Naive thymus-derived CD4-positive, alpha-beta T cell (primary cell): ENCODE measurements around the gene SNAI1. TPM values are rescaled to one million over a fixed set of nuclear protein-coding genes. Genes with fewer than 3 reads are reported as not detected.

Source experiments
- ATAC-seq: fragments of 150-1000 bp; cut with Tn5 transposase; 2 replicates; pipeline ENCODE4 v1.10.0; 2021; ENCODE audit warnings: mild to moderate bottlenecking, moderate library complexity
- CTCF ChIA-PET: fragments of 350-600 bp; sonication (Branson Sonifier 250); formaldehyde crosslinking; loops from one replicate; lab custom pipeline; 2021; ENCODE audit warnings: antibody characterized with exemption; lab: Charles Lee
- POLR2A ChIA-PET: fragments of 350-600 bp; sonication (Branson Sonifier 250); formaldehyde crosslinking; loops from one replicate; lab custom pipeline; 2021; ENCODE audit warnings: antibody characterized with exemption, inconsistent platforms; lab: Charles Lee
- DNase-seq, 9 donors: peaks; one replicate each; pipeline versions ENCODE4 v3.0.0 to v3.0.0-alpha.2; 2020 to 2022; ENCODE audit warnings: mixed read lengths in 1 of 9
- H3K27ac ChIP-seq: one replicate; pipeline ENCODE4 v1.7.0; 2013; ENCODE audit warnings: mild to moderate bottlenecking, low read depth, low read length, moderate library complexity
- H3K27me3 ChIP-seq, 2 donors: one replicate each; pipeline ENCODE4 v1.7.0; 2013; ENCODE audit warnings: low read length in 2 of 2, mild to moderate bottlenecking in 2 of 2, moderate library complexity in 2 of 2; ENCODE audit not compliant: control insufficient read depth in 2 of 2, insufficient read depth in 2 of 2
- H3K36me3 ChIP-seq, 3 experiments: 1 replicate in 2 of 3; 2 replicates in 1 of 3; pipeline ENCODE4 v1.7.0; 2013; ENCODE audit warnings: low read length in 3 of 3, mild to moderate bottlenecking in 3 of 3, moderate library complexity in 1 of 3; ENCODE audit not compliant: insufficient read depth in 3 of 3, control insufficient read depth in 2 of 3
- H3K4me1 ChIP-seq, 2 donors: one replicate each; pipeline ENCODE4 v1.7.0; 2013; ENCODE audit warnings: low read length in 2 of 2, mild to moderate bottlenecking in 2 of 2, moderate library complexity in 1 of 2; ENCODE audit not compliant: control insufficient read depth in 2 of 2, insufficient read depth in 2 of 2
- H3K4me3 ChIP-seq: 2 replicates; pipeline ENCODE4 v1.7.0; 2013; ENCODE audit warnings: mild to moderate bottlenecking, low read length
- H3K9me3 ChIP-seq, 3 experiments: 1 replicate in 2 of 3; 2 replicates in 1 of 3; pipeline ENCODE4 v1.7.0; 2013; ENCODE audit warnings: low read length in 3 of 3; ENCODE audit not compliant: control insufficient read depth in 2 of 3
- H3K27ac Mint-ChIP-seq, 9 donors: one replicate each; pipeline ENCODE4 v1.8.0; 2020 to 2022; ENCODE audit warnings: mixed read lengths in 9 of 9, mild to moderate bottlenecking in 8 of 9, moderate library complexity in 5 of 9, inconsistent platforms in 2 of 9
- H3K27me3 Mint-ChIP-seq, 5 donors: one replicate each; pipeline ENCODE4 v1.8.0; 2021 to 2022; ENCODE audit warnings: mixed read lengths in 5 of 5, mild to moderate bottlenecking in 1 of 5
- H3K36me3 Mint-ChIP-seq, 5 donors: one replicate each; pipeline ENCODE4 v1.8.0; 2020 to 2022; ENCODE audit warnings: mixed read lengths in 5 of 5, mild to moderate bottlenecking in 3 of 5, inconsistent platforms in 1 of 5
- H3K4me1 Mint-ChIP-seq, 7 donors: one replicate each; pipeline ENCODE4 v1.8.0; 2020 to 2022; ENCODE audit warnings: mixed read lengths in 7 of 7, mild to moderate bottlenecking in 3 of 7, inconsistent platforms in 1 of 7
- H3K4me3 Mint-ChIP-seq, 10 donors: one replicate each; pipeline ENCODE4 v1.8.0; 2020 to 2022; ENCODE audit warnings: mild to moderate bottlenecking in 10 of 10, mixed read lengths in 10 of 10, moderate library complexity in 6 of 10, inconsistent platforms in 2 of 10
- H3K9me3 Mint-ChIP-seq, 11 donors: one replicate each; pipeline ENCODE4 v1.8.0; 2020 to 2022; ENCODE audit warnings: mixed read lengths in 11 of 11, mild to moderate bottlenecking in 4 of 11, inconsistent platforms in 1 of 11, moderate library complexity in 1 of 11
- intact Hi-C, 2 donors: fragments of 100-400 bp; cut with micrococcal nuclease; formaldehyde crosslinking; loops; one replicate each; pipeline ENCODE4 v1.15.1; 2023
- polyA plus RNA-seq, 2 donors: library from polyadenylated mRNA; unstranded; fragments of 300-500 nt; fragmentation: Illumina TruSeq; gene quantifications; one replicate each; pipeline ENCODE4 v1.2.3, GENCODE V29; 2021
- total RNA-seq, 6 experiments: library from RNA in 5 of 6; stranded (reverse) in 5 of 6; gene quantifications; 1 replicate in 5 of 6; 2 replicates in 1 of 6; pipeline ENCODE4 v1.2.3 and lab custom pipeline; 2021 to 2026

The SNAI1 gene
- total and polyA plus RNA-seq, 7 experiments from 2014 or later, result 0.22 to 7.0 (median 0.34) TPM

- peak overlapping the region; percentile 36 to 98 (median 67) for H3K27ac Mint-ChIP-seq
- H3K9me3 ChIP-seq, result no peaks in the 10 kb centered on the region
- ChIA-PET CTCF (interaction anchor here (0.5 kb wide), 1 partner anchor 229 kb away, joined by 3 read pairs; no protein-coding TSS in a partner anchor), POLR2A (no interaction called here)
- peaks cover 22 to 27% of the 10 kb centered on the region in 2 donors for H3K4me1 ChIP-seq
- H3K27ac ChIP-seq, result peak overlapping the region; percentile 95
- peak overlapping the region; percentile 90 for H3K4me3 ChIP-seq
- H3K27me3 Mint-ChIP-seq, result no peaks in the 10 kb centered on the region
- H3K4me1 Mint-ChIP-seq, result peaks cover 37 to 73% (median 62%) of the 10 kb centered on the region in 7 donors
- no peak for ATAC-seq
- intact Hi-C loops, result loop anchor here in 1 of 2 donors (5.0 to 10.0 kb wide), 3 partner anchors 226 to 1014 kb away; partner anchors contain the start of genes ARFGEF2, B4GALT5 and PARD6B
- H3K27me3 ChIP-seq, result no peaks in the 10 kb centered on the region
- peaks cover 0 to 2% (median 0%) of the 10 kb centered on the region in 11 donors for H3K9me3 Mint-ChIP-seq
- H3K36me3 ChIP-seq, result peaks cover 4 to 31% (median 11%) of the 10 kb centered on the region in 3 experiments
- peak overlapping the region; percentile 61 to 100 (median 97) for H3K4me3 Mint-ChIP-seq
- no peak for DNase-seq
- H3K36me3 Mint-ChIP-seq, result peaks cover 5 to 19% (median 7%) of the 10 kb centered on the region in 5 donors
Measured at GRCh38 chr20:49938173-49939163, 44.3 kb upstream of the SNAI1 start.

GRCh38 chr20:49941456-49941855 lies 41.3 kb upstream of the SNAI1 start:
- ATAC-seq (no peak), DNase-seq (no peak)
- H3K27me3 Mint-ChIP-seq, result no peaks in the 10 kb centered on the region
- POLR2A ChIA-PET, result no interaction called here
- intact Hi-C loops, result no loop called here
- no peaks in the 10 kb centered on the region for H3K27me3 ChIP-seq
- H3K27ac ChIP-seq, result no peak overlapping the region
- H3K36me3 ChIP-seq, result peaks cover 4 to 52% (median 12%) of the 10 kb centered on the region in 3 experiments
- H3K4me3 ChIP-seq, result no peak overlapping the region
- peak overlapping the region in 3 of 9 donors; percentile 56 to 89 (median 56) for H3K27ac Mint-ChIP-seq
- H3K4me3 Mint-ChIP-seq, result peak overlapping the region in 3 of 10 donors; percentile 17 to 61 (median 32)
- no peaks in the 10 kb centered on the region for H3K9me3 Mint-ChIP-seq
- H3K9me3 ChIP-seq, result no peaks in the 10 kb centered on the region
- peaks cover 36 to 66% (median 58%) of the 10 kb centered on the region in 7 donors for H3K4me1 Mint-ChIP-seq
- H3K36me3 Mint-ChIP-seq, result peaks cover 7 to 32% (median 13%) of the 10 kb centered on the region in 5 donors
- H3K4me1 ChIP-seq, result peaks cover 19 to 23% of the 10 kb centered on the region in 2 donors
- CTCF ChIA-PET, result no interaction called here

DNA sequence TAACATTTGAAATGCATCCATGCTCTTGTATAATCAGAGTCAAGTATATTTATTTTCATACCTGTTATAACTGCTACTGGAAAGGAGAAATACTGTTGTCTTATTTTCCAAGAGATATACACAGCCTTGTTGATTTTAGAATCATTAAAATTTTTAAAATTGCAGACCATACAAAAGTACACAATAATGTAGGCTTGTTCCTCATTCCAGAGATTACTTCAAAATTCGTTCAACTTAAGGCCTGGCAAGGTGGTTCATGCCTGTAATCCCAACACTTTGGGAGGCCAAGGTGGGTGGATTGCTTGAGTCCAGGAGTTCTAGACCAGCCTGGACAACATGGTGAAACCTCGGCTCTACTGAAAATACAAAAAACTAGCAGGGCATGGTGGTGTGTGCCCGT lies 40.5 kb upstream of the SNAI1 start:
- CTCF ChIA-PET, result no interaction called here
- Mint-ChIP-seq H3K4me1 (peaks cover 31 to 61% (median 53%) of the 10 kb centered on the region in 7 donors), H3K27ac (peak overlapping the region in 1 of 9 donors; percentile 31), H3K36me3 (peaks cover 10 to 39% (median 19%) of the 10 kb centered on the region in 5 donors), H3K27me3 (no peaks in the 10 kb centered on the region), H3K9me3 (no peaks in the 10 kb centered on the region), H3K4me3 (no peak overlapping the region)
- Histone ChIP-seq H3K27me3 (no peaks in the 10 kb centered on the region), H3K27ac (no peak overlapping the region), H3K4me3 (no peak overlapping the region), H3K4me1 (peaks cover 17 to 22% of the 10 kb centered on the region in 2 donors), H3K9me3 (no peaks in the 10 kb centered on the region), H3K36me3 (peaks cover 4 to 54% (median 12%) of the 10 kb centered on the region in 3 experiments)
- ATAC-seq (no peak), DNase-seq (no peak)
- intact Hi-C loops, result no loop called here
- POLR2A ChIA-PET, result no interaction called here

- H3K36me3 ChIP-seq, result peaks cover 5 to 58% (median 12%) of the 10 kb centered on the region in 3 experiments
Measured at GRCh38 chr20:49942942-49943341, 39.8 kb upstream of the SNAI1 start.

DNA sequence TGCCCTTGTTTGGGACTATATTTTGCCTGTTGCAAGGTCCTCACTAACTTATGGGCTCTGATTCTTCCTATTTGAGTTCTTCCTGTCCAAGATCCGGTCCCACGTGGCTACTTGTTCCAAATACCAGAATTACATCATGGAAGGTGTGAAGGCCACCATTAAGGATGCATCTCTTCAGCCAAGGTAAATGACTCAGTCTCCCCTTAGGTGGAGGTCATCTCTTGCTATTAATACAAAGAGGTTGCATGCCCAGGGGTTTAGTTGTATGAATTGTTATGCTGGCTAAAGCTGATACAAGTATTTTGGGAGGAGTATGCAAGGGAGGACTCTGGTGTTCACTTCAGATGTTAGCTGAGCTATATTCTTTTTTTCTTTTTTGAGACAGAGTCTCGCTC lies 37.5 kb upstream of the SNAI1 start:
- no peak overlapping the region for H3K4me3 Mint-ChIP-seq
- peaks cover 20 to 52% (median 33%) of the 10 kb centered on the region in 5 donors for H3K36me3 Mint-ChIP-seq
- ATAC-seq, result no peak
- H3K4me1 Mint-ChIP-seq, result peaks cover 13 to 36% (median 26%) of the 10 kb centered on the region in 7 donors
- Histone ChIP-seq H3K4me3 (no peak overlapping the region), H3K36me3 (peaks cover 14 to 74% (median 25%) of the 10 kb centered on the region in 3 experiments), H3K9me3 (no peaks in the 10 kb centered on the region), H3K4me1 (peaks cover 0 to 2% of the 10 kb centered on the region in 2 donors), H3K27ac (no peak overlapping the region), H3K27me3 (no peaks in the 10 kb centered on the region)
- DNase-seq, result no peak
- ChIA-PET CTCF (no interaction called here), POLR2A (no interaction called here)
- intact Hi-C loops, result no loop called here
- H3K27me3 Mint-ChIP-seq, result no peaks in the 10 kb centered on the region
- H3K27ac Mint-ChIP-seq, result peak overlapping the region in 1 of 9 donors; percentile 28
- H3K9me3 Mint-ChIP-seq, result no peaks in the 10 kb centered on the region

More at GRCh38 chr20:49942942-49943341, 39.8 kb upstream of the SNAI1 start:
- Mint-ChIP-seq H3K9me3 (no peaks in the 10 kb centered on the region), H3K36me3 (peaks cover 14 to 43% (median 22%) of the 10 kb centered on the region in 5 donors), H3K4me1 (peaks cover 27 to 58% (median 47%) of the 10 kb centered on the region in 7 donors), H3K27me3 (no peaks in the 10 kb centered on the region), H3K4me3 (no peak overlapping the region), H3K27ac (no peak overlapping the region)
- no peak overlapping the region for H3K4me3 ChIP-seq
- H3K27me3 ChIP-seq, result no peaks in the 10 kb centered on the region
- ATAC-seq, result no peak
- ChIA-PET CTCF (no interaction called here), POLR2A (no interaction called here)
- no peaks in the 10 kb centered on the region for H3K9me3 ChIP-seq
- no peak for DNase-seq
- H3K4me1 ChIP-seq, result peaks cover 10 to 15% of the 10 kb centered on the region in 2 donors
- intact Hi-C loops, result no loop called here
- no peak overlapping the region for H3K27ac ChIP-seq

- CTCF ChIA-PET, result interaction anchor here (0.5 kb wide), 1 partner anchor 684 kb away, joined by 7 read pairs; no protein-coding TSS in a partner anchor
- Mint-ChIP-seq H3K4me3 (no peak overlapping the region), H3K27ac (no peak overlapping the region), H3K36me3 (peaks cover 20 to 55% (median 33%) of the 10 kb centered on the region in 5 donors), H3K9me3 (no peaks in the 10 kb centered on the region), H3K4me1 (peaks cover 13 to 34% (median 24%) of the 10 kb centered on the region in 7 donors), H3K27me3 (no peaks in the 10 kb centered on the region)
- no peaks in the 10 kb centered on the region for H3K27me3 ChIP-seq
- intact Hi-C loops, result no loop called here
- H3K4me1 ChIP-seq, result peaks cover 0 to 2% of the 10 kb centered on the region in 2 donors
- no peak overlapping the region for H3K27ac ChIP-seq
- POLR2A ChIA-PET, result interaction anchor here (1.4 kb wide), 1 partner anchor 9 kb away, joined by 4 read pairs; the partner anchor contains the start of gene RNF114
- ATAC-seq (no peak), DNase-seq (no peak)
- H3K9me3 ChIP-seq, result no peaks in the 10 kb centered on the region
- no peak overlapping the region for H3K4me3 ChIP-seq
- peaks cover 14 to 79% (median 28%) of the 10 kb centered on the region in 3 experiments for H3K36me3 ChIP-seq
Measured at GRCh38 chr20:49945701-49946477, 36.9 kb upstream of the SNAI1 start.
